Activated T-cell treated with anti-CD3 and anti-CD28 coated beads, Interleukin-2, amount 50 U/mL, for 4 hours (primary cell): ENCODE data around the gene KCTD12. TPM values are rescaled to one million over a fixed set of nuclear protein-coding genes. Genes with fewer than 3 reads are reported as not detected.
"Not testable (repeated sequence)": the region's sequence is repeated elsewhere in the genome, so short reads cannot be mapped to it uniquely, and the experiment has no call there.

Experiments
- ATAC-seq, 2 donors: fragments of 200-7000 bp; cut with Tn5 transposase; one replicate each; pipeline ENCODE4 v1.10.0; 2021
- DNase-seq: peaks from one replicate; pipeline ENCODE4 v3.0.0-alpha.2; 2020
- H3K27me3 Mint-ChIP-seq: one replicate; pipeline ENCODE4 v1.8.0; 2021; ENCODE audit warnings: low read depth, mixed read lengths
- H3K36me3 Mint-ChIP-seq: one replicate; pipeline ENCODE4 v1.8.0; 2022; ENCODE audit warnings: mixed read lengths; ENCODE audit not compliant: insufficient read depth
- H3K4me1 Mint-ChIP-seq: one replicate; pipeline ENCODE4 v1.8.0; 2021; ENCODE audit warnings: low read depth, mixed read lengths
- H3K4me3 Mint-ChIP-seq: one replicate; pipeline ENCODE4 v1.8.0; 2021; ENCODE audit warnings: mild to moderate bottlenecking, moderate library complexity, mixed read lengths
- H3K9me3 Mint-ChIP-seq: one replicate; pipeline ENCODE4 v1.8.0; 2021; ENCODE audit warnings: mixed read lengths
- total RNA-seq, 3 donors: library from RNA; stranded (reverse); gene quantifications; one replicate each; pipeline ENCODE4 v1.2.1, GENCODE V29; 2021

Gene KCTD12
- total RNA-seq: 10 to 100 TPM in 1 of 3 donors, 1 to 10 TPM in 2; 6.3 to 11.4 (median 9.0) TPM

DNA sequence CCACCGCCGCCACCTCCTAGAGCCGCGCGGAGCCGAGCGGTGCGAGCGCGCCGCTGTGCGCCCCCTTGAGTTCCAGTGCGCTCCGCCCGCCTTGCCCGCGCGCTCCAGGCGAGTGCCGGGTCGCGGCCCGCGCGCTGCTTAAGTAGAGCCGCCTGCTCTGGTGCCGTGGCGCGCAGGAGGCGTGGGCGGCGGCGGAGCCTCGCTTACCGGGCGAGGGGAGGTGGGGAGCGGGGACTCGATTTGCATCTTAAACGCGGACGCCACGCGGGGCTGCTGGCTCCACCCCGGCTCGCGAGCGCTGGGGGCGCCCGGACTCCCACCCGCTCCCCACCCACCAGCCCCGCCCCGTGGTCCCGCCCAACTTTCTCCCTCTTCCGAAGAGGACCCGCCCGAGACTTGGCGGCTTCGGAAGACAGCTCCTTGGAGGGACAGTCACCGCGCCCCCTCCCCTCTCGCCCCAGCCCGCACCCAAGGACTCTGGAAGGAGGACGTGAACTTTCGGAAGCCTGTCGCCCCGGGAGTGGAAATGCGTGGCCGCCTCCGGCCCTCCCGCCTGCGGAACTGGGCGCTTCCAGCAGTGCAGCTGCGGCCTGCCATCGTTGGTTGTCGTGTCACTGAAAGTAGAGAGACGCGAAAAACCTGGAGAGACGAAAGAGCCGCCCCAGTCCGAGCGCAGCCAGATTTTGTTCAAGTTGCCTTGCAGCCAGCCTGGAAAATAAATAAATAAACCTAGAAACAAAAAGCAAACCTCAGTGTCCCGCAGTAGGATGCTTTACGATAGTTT lies at the start of gene KCTD12:
Gene KCTD12, minus strand, starts transcription at position 114 of the 784 bp plus-strand sequence. CDS start 257 bp downstream, outside the sequence.
- ATAC-seq (peak; percentile 85 to 88), DNase-seq (peak; percentile 87)
- H3K27me3 Mint-ChIP-seq: peaks cover 28% of the 10 kb centered on the region
- no peaks in the 10 kb centered on the region for H3K36me3 Mint-ChIP-seq
- H3K9me3 Mint-ChIP-seq: no peaks in the 10 kb centered on the region
- peak within 1 kb of the TSS; percentile 86 for H3K4me3 Mint-ChIP-seq
- peaks cover 25% of the 10 kb centered on the region for H3K4me1 Mint-ChIP-seq

DNA sequence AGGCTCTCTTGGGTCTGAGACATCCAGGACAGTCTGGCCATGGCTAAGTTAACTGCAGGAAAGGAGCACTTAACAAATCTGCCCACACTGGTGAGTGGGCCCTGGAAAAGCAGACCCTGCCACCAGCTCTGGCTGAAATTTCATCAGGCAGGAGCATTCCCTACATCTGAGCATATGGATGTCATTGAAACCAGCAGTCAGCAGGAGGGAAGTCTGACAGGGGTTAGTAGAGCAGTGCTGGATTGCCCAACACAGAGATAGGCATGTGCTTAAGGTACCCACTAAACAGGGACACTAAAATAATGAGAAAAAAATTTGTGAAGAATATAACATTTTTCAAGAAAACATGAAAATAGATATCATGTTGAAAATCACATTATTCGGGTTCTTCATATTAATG lies 48.5 kb upstream of the KCTD12 start:
- DNase-seq: no peak
- Mint-ChIP-seq H3K4me3 (no peak overlapping the region), H3K36me3 (no peaks in the 10 kb centered on the region), H3K27me3 (no peaks in the 10 kb centered on the region), H3K4me1 (no peaks in the 10 kb centered on the region), H3K9me3 (peaks cover 3% of the 10 kb centered on the region)
- ATAC-seq: no peak

DNA sequence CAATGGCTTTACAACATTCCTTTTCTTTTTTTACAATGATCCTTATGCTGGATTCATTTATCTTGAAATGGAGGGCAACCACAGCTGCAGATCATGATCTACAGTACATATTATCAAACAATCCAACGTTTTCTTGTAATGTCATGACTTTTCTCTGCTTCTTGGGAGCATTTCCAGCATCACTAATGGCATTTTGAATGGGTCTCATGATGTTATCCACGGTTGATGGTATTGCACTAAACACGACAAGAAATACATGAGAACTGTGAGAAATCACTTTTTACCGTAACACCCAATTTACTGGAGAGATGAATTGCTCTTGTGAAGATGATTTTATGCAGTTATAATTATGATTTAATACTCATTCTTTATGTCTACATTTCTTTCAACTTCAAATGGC lies 45.9 kb upstream of the KCTD12 start:
- ATAC-seq (no peak), DNase-seq (no peak)
- Mint-ChIP-seq H3K36me3 (no peaks in the 10 kb centered on the region), H3K4me1 (no peaks in the 10 kb centered on the region), H3K9me3 (peaks cover 3% of the 10 kb centered on the region), H3K27me3 (peaks cover under 1% of the 10 kb centered on the region), H3K4me3 (no peak overlapping the region)

DNA sequence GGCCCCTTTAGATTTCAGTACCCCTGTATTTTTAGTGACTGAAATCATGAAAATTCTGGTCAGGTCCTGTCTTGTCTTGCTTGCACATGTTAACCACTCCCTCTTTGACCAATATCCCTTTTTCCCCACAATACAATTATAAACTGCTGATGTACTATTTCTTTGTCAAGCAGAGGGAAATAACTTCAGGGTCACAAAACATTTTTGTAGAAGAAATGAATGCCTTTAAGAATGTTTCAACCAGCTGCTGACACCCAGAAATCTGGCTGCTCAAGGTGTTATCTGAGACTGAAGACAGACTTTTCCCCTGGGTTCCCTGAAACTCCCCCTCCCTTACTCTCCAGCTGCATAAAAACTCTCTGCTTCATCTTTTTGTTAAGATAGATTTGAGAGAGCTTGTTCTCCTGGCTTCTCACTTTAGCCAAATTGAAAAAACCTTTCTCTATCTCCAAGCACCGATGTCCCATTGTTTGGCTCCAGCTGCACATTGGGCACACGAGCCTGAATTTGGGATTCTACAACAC lies 43.7 kb upstream of the KCTD12 start:
- Mint-ChIP-seq H3K4me3 (no peak overlapping the region), H3K27me3 (peaks cover 6% of the 10 kb centered on the region), H3K36me3 (no peaks in the 10 kb centered on the region), H3K9me3 (no peaks in the 10 kb centered on the region), H3K4me1 (no peaks in the 10 kb centered on the region)
- no peak for DNase-seq
- no peak for ATAC-seq

DNA sequence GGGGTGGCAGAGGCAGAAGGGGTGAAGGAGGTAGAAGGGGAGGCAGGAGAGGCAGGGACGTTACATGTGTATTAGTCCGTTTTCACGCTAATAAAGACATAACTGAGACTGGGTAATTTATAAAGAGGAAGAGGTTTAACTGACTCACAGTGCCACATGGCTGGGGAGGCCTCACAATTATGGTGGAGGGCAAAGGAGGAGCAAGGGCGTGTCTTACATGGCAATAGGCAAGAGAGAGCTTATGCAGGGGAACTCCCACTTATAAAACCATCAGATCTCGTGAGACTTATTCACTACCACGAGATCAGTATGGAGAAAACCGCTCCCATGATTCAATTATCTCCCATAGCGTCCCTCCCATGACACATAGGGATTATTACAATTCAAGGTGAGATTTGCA lies 43.1 kb upstream of the KCTD12 start:
- no peak overlapping the region for H3K4me3 Mint-ChIP-seq

DNA sequence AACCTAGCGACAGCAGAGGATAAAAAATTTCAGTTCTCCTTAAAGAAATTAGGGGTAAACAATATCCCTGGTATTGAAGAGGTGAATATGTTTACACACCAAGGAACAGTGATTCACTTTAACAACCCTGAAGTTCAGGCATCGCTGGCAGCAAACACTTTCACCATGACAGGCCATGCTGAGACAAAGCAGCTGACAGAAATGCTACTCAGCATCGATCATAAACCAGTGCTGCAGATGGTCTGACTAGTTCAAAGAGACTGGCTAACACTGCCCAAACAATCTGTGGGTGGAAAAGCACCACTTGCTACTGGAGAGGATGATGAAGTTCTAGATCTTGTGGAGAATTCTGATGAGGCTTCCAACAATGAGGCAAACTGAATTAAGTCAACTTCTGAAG lies 42.3 kb upstream of the KCTD12 start:
- DNase-seq (no peak), ATAC-seq (no peak)
- peaks cover 10% of the 10 kb centered on the region for H3K27me3 Mint-ChIP-seq
- no peaks in the 10 kb centered on the region for H3K36me3 Mint-ChIP-seq
- H3K9me3 Mint-ChIP-seq: no peaks in the 10 kb centered on the region
- no peak overlapping the region for H3K4me3 Mint-ChIP-seq
- H3K4me1 Mint-ChIP-seq: no peaks in the 10 kb centered on the region

More for the DNA sequence above, 43.1 kb upstream of the KCTD12 start:
- peaks cover 8% of the 10 kb centered on the region for H3K27me3 Mint-ChIP-seq
- H3K36me3 Mint-ChIP-seq: no peaks in the 10 kb centered on the region
- no peak for DNase-seq
- H3K9me3 Mint-ChIP-seq: no peaks in the 10 kb centered on the region
- no peaks in the 10 kb centered on the region for H3K4me1 Mint-ChIP-seq
- no peak for ATAC-seq

DNA sequence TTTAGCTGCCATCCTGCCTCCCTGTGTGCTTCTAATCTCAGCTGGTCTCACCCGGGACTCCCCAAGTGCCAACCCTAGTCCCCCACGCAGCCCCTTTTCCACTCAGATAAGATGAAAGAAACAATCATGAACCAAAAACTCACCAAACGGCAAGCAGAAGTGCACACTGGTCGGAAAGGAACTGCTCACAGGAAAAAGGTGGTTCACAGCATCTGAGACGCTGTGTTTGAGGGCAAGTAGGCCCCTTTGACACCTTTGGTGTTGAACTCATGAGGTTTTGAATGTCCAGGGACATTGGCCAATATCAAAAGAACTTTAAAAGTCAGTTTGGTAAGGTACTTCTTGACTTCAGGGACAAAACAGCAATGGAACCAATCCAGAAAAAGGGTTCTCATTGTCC lies 41.8 kb upstream of the KCTD12 start:
- Mint-ChIP-seq H3K27me3 (peaks cover 11% of the 10 kb centered on the region), H3K9me3 (no peaks in the 10 kb centered on the region), H3K4me3 (no peak overlapping the region), H3K4me1 (no peaks in the 10 kb centered on the region), H3K36me3 (no peaks in the 10 kb centered on the region)
- ATAC-seq: no peak
- DNase-seq: no peak

DNA sequence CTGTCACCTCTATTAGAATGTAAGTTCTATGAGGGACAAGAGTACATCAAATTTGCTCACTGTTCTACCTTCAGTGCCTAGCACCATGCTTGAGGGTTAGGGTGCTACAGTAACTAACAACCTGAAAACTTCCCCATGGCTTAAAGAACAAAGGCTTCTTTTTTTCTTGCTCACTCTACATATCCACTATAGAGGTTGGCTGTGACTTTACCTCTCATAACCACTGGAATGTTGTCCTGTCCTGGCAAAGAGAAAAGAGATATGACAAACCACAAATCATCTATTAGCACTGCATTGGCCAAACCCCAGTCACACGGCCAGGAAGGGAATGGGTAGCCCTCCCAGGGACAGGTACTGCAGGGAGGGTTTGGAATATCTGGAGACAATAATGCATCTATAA lies 38.9 kb upstream of the KCTD12 start:
- H3K9me3 Mint-ChIP-seq: peaks cover 4% of the 10 kb centered on the region
- no peaks in the 10 kb centered on the region for H3K36me3 Mint-ChIP-seq
- peaks cover 14% of the 10 kb centered on the region for H3K27me3 Mint-ChIP-seq
- ATAC-seq: no peak
- no peak overlapping the region for H3K4me3 Mint-ChIP-seq
- DNase-seq: no peak
- no peaks in the 10 kb centered on the region for H3K4me1 Mint-ChIP-seq

DNA sequence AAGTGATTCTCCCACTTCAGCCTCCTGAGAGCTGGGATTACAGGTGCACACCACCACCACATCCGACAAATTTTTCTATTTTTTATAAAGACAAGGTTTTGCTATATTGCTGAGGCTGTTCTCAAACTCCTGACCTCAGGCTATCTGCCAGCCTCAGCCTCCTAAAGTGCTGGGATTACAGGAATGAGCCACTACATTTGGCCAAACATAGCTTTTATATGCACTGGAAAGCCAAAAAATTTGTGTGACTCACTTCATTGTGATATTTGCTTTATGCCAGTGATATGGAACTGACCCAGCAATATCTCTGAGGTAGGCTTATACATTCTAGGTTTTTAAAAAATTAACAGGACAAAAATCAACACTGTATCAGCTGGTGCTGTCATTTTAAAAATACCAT lies 35.3 kb upstream of the KCTD12 start:
- no peaks in the 10 kb centered on the region for H3K36me3 Mint-ChIP-seq
- ATAC-seq (no peak), DNase-seq (no peak)
- H3K4me3 Mint-ChIP-seq: no peak overlapping the region
- peaks cover 23% of the 10 kb centered on the region for H3K27me3 Mint-ChIP-seq
- H3K9me3 Mint-ChIP-seq: peaks cover 5% of the 10 kb centered on the region
- no peaks in the 10 kb centered on the region for H3K4me1 Mint-ChIP-seq

DNA sequence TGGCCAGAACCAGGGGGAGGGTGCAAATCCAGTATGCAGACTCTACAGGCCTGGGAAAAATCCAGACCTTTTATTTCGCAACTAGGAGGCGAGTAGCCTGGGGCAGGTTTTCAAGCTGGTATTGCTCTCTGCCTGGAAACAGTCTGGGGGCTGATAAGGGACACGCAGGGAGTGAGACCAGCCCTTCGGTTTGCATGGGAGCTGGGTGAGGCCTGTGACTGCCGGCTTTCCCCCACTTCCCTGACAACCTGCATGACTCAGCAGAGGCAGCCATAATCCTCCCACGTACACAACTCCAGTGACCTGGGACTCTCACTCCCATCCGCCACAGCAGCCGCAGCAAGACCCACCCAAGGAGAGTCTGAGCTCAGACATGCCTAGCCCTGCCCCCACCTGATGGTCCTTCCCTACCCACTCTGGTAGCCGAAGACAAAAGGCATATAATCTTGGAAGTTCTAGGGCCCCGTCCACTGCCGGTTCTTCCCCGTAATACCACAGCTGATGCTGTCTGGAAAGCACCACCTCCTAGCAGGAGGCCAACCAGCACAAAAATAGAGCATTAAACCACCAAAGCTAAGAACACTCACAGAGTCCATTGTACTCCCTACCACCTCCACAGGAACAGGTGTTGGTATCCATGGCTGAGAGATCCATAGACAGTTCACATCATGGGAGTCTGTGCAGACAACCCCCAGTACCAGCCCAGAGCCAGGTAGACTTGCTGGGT lies 31.7 kb upstream of the KCTD12 start:
- not testable (repeated sequence) for H3K36me3 Mint-ChIP-seq, ATAC-seq, DNase-seq, H3K9me3 Mint-ChIP-seq, H3K4me3 Mint-ChIP-seq, H3K4me1 Mint-ChIP-seq
- H3K27me3 Mint-ChIP-seq: peaks cover 20% of the 10 kb centered on the region

DNA sequence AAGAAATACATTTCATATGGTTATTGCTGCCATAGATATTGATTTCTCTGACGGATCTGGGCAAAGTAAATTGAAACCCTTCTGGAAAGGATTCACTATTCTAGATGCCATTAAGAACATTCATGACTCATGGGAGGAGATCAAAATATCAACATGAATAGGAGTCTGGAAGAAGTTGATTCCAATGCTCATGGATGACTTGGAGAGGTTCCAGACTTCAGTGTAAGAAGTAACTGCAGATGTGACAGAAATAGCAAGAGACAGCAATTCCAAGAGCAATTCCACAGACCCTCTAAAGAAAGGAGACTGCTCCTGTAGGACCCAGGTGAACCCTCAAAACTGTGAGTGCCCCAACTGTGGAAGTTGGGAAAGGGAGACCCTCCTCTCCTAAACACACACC lies 30.9 kb upstream of the KCTD12 start:
- Mint-ChIP-seq H3K9me3 (peaks cover 5% of the 10 kb centered on the region), H3K27me3 (peaks cover 20% of the 10 kb centered on the region), H3K4me3 (no peak overlapping the region), H3K4me1 (no peaks in the 10 kb centered on the region), H3K36me3 (no peaks in the 10 kb centered on the region)
- ATAC-seq: no peak
- no peak for DNase-seq

DNA sequence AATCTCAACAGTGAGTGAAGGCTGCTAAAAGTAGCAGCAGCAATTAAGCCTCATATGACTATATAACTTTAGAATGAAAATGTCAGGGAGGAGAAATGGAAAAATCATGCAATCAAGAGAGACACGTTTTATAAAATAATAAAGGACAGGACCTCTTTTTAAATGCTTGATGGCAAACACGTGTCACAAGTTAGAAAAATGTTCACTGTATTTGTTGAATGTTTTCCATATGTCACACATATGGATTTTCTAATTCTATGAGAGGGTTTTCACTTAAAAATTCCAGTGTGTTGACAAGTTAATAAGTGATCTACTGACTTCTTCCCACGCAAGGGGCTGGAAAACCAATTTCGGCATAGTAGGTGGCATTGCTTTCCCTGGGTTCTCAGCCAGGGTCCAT lies 27.7 kb upstream of the KCTD12 start:
- ATAC-seq: no peak

DNA sequence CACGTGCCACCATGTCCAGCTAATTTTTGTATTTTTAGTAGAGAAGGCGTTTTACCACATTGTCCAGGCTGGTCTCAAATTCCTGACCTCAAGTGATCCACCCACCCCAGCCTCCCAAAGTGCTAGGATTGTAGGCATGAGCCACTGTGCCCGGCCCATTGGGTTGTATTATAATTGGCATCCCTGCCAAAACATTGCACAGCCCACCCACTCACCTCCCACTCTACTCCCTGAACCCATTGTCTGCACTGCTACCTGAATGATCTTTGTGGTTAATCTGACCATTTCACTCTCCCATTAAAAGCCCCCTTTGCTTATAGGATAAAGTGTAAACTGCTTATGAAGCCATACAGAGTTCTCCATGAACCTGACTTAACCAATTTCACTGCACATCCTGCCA lies 26.3 kb upstream of the KCTD12 start:
- DNase-seq (no peak), ATAC-seq (no peak)
- no peaks in the 10 kb centered on the region for H3K4me1 Mint-ChIP-seq
- peaks cover 10% of the 10 kb centered on the region for H3K27me3 Mint-ChIP-seq
- H3K9me3 Mint-ChIP-seq: no peaks in the 10 kb centered on the region
- H3K4me3 Mint-ChIP-seq: no peak overlapping the region
- no peaks in the 10 kb centered on the region for H3K36me3 Mint-ChIP-seq

More for the DNA sequence above, 27.7 kb upstream of the KCTD12 start:
- H3K27me3 Mint-ChIP-seq: peaks cover 15% of the 10 kb centered on the region
- H3K4me1 Mint-ChIP-seq: no peaks in the 10 kb centered on the region
- no peaks in the 10 kb centered on the region for H3K36me3 Mint-ChIP-seq
- H3K4me3 Mint-ChIP-seq: no peak overlapping the region
- no peak for DNase-seq
- H3K9me3 Mint-ChIP-seq: no peaks in the 10 kb centered on the region

DNA sequence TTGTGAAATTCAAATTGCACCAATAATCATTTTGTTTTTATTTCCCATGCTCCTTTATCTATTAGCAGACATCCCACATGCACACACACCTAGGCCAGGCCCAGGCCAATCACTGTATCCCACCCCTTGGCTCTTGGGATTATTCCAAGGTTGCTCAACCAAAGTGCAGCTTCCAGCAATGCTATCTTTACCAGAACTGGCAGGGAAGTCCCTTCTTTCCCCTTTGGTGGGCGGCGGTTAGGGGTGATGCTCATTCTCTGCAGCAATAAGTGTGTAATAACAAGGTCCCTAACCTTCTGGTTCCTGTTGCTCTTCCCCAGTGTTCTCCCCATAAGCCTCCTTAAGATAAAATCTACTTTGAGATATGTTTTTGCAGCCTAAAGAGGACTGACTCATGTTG lies 18.3 kb upstream of the KCTD12 start:
- H3K36me3 Mint-ChIP-seq: no peaks in the 10 kb centered on the region

More for the DNA sequence above, 18.3 kb upstream of the KCTD12 start:
- H3K9me3 Mint-ChIP-seq: no peaks in the 10 kb centered on the region
- no peaks in the 10 kb centered on the region for H3K4me1 Mint-ChIP-seq
- ATAC-seq (no peak), DNase-seq (no peak)
- H3K27me3 Mint-ChIP-seq: peaks cover 7% of the 10 kb centered on the region
- no peak overlapping the region for H3K4me3 Mint-ChIP-seq
